K562 (cell line): ENCODE data around the gene HLA-DOA. TPM values are rescaled to one million over a fixed set of nuclear protein-coding genes. Genes with fewer than 3 reads are reported as not detected.

Experiments used
- CC2D1A ChIP-seq: fragments of 450-650 bp; IDR thresholded peaks from 2 replicates; pipeline ENCODE4 v1.6.1; 2017; ENCODE audit warnings: mild to moderate bottlenecking
- CREBBP ChIP-seq: IDR thresholded peaks from one replicate; pipeline ENCODE4 v1.6.1; 2012; ENCODE audit warnings: low read depth, mild to moderate bottlenecking, control low read depth, inconsistent platforms, low read length
- CXXC5 ChIP-seq: fragments of 250-450 bp; sonication (Bioruptor Pico); IDR thresholded peaks from 2 replicates; pipeline ENCODE4 v1.8.0; 2022; ENCODE audit warnings: inconsistent platforms, mild to moderate bottlenecking, moderate library complexity
- DNMT1 ChIP-seq: fragments of 450-650 bp; IDR thresholded peaks from 2 replicates; pipeline ENCODE4 v1.6.1; 2016; ENCODE audit warnings: antibody characterized with exemption, mild to moderate bottlenecking
- FUS ChIP-seq: fragments of 200-400 bp; formaldehyde crosslinking; optimal IDR thresholded peaks from 2 replicates; pipeline ENCODE3; 2017; ENCODE audit warnings: low read depth, low read length
- GTF2A2 ChIP-seq: IDR thresholded peaks from 2 replicates; pipeline ENCODE4 v1.6.1; 2016; ENCODE audit warnings: mild to moderate bottlenecking, missing genetic modification characterization, missing compliant biosample characterization
- HDAC1 ChIP-seq, 2 experiments: fragments of 450-650 bp; IDR thresholded peaks; 2 replicates each; pipeline ENCODE4 v1.6.1; 2016 to 2017; ENCODE audit warnings: inconsistent platforms in 1 of 2, mild to moderate bottlenecking in 1 of 2, moderate library complexity in 1 of 2
- HDAC6 ChIP-seq: IDR thresholded peaks from 2 replicates; pipeline ENCODE4 v1.6.1; 2012; ENCODE audit warnings: low read depth, mild to moderate bottlenecking, control low read depth, inconsistent platforms, low read length, moderate library complexity
- HLTF ChIP-seq: fragments of 450-650 bp; IDR thresholded peaks from 2 replicates; pipeline ENCODE4 v1.6.1; 2016
- NFIX ChIP-seq: fragments of 250-450 bp; sonication (Bioruptor Pico); IDR thresholded peaks from 2 replicates; pipeline ENCODE4 v1.4.0; 2020; ENCODE audit warnings: low read depth, mild to moderate bottlenecking, moderate library complexity
- PTTG1 ChIP-seq: fragments of 450-650 bp; IDR thresholded peaks from 2 replicates; pipeline ENCODE4 v1.6.1; 2016; ENCODE audit warnings: low read depth, mild to moderate bottlenecking, missing genetic modification characterization, missing compliant biosample characterization
- SIRT6 ChIP-seq: IDR thresholded peaks from one replicate; pipeline ENCODE4 v1.6.1; 2012; ENCODE audit warnings: low read depth, mild to moderate bottlenecking, control low read depth, inconsistent platforms, low read length, moderate library complexity
- SUPT5H ChIP-seq: fragments of 450-650 bp; IDR thresholded peaks from 2 replicates; pipeline ENCODE4 v1.6.1; 2016
- TOE1 ChIP-seq, 2 experiments: fragments of 450-650 bp in 1 of 2; sonication (generic) in 1 of 2; formaldehyde crosslinking in 1 of 2; IDR thresholded peaks; 2 replicates each; pipeline versions ENCODE4 v1.7.1 to v1.8.0; 2016 to 2022; ENCODE audit warnings: borderline replicate concordance in 2 of 2, mild to moderate bottlenecking in 2 of 2, antibody characterized with exemption in 1 of 2, inconsistent platforms in 1 of 2, low read depth in 1 of 2, missing genetic modification reagents in 1 of 2, moderate library complexity in 1 of 2
- ZEB2 ChIP-seq: fragments of 450-650 bp; IDR thresholded peaks from 2 replicates; pipeline ENCODE4 v1.6.1; 2016
- ZNF551 ChIP-seq: fragments of 250-450 bp; sonication (Bioruptor Pico); IDR thresholded peaks from 2 replicates; pipeline ENCODE4 v1.5.0; 2021; ENCODE audit warnings: mild to moderate bottlenecking, moderate library complexity
- ZNF644 ChIP-seq: fragments of 200-800 bp; sonication (Bioruptor generic); IDR thresholded peaks from 2 replicates; pipeline ENCODE4 v1.6.1; 2016; ENCODE audit warnings: low read depth, missing genetic modification characterization, missing compliant biosample characterization
- polyA plus RNA-seq, 8 experiments: library from polyadenylated mRNA; depleted of rRNA in 4 of 8; stranded (reverse) in 5 of 8; unstranded in 3 of 8; fragments of >200 nt; fragmentation: Nextera tagmentation in 2 of 8; fragmentation: Illumina TruSeq in 1 of 8; extraction: Ambion mirVana in 2 of 8; extraction: Trizol in 1 of 8; gene quantifications; 2 replicates each; pipeline versions ENCODE4 v1.2.1 to v1.2.3, GENCODE V29; 2011 to 2014; ENCODE audit warnings: inconsistent platforms in 1 of 8, missing spikeins in 1 of 8
- total RNA-seq, 7 experiments: library from RNA; depleted of rRNA in 6 of 7; stranded (reverse); fragments of >200 nt in 6 of 7; fragmentation: Illumina TruSeq in 2 of 7; extraction: Trizol in 2 of 7; gene quantifications; 2 replicates each; pipeline versions ENCODE4 v1.2.1 to v1.2.3, GENCODE V29; 2011 to 2021; ENCODE audit warnings: low replicate concordance in 1 of 7
- TF ChIP-seq, protein P1 (sequence below): sonication (generic); formaldehyde crosslinking; IDR thresholded peaks from 2 replicates; pipeline ENCODE4 v1.8.0; 2022; ENCODE audit warnings: mild to moderate bottlenecking, missing genetic modification reagents, borderline replicate concordance
- TF ChIP-seq, protein P2 (sequence below): fragments of 250-450 bp; sonication (Bioruptor Pico); IDR thresholded peaks from 2 replicates; pipeline ENCODE4 v1.5.0; 2021
- TF ChIP-seq, protein P3 (sequence below): fragments of 450-650 bp; formaldehyde crosslinking; IDR thresholded peaks from 2 replicates; pipeline ENCODE4 v1.4.0; 2020; ENCODE audit warnings: mild to moderate bottlenecking, mixed read lengths
- TF ChIP-seq, protein P4 (sequence below): fragments of 450-650 bp; formaldehyde crosslinking; IDR thresholded peaks from 2 replicates; pipeline ENCODE4 v1.4.0; 2020; ENCODE audit warnings: mild to moderate bottlenecking, moderate library complexity

The HLA-DOA gene
- total and polyA plus RNA-seq, 9 of the 15 experiments (the other 6 are each of a cell fraction or from before 2014, with no cell fraction given): 0.07 TPM; not detected in 8

DNA sequence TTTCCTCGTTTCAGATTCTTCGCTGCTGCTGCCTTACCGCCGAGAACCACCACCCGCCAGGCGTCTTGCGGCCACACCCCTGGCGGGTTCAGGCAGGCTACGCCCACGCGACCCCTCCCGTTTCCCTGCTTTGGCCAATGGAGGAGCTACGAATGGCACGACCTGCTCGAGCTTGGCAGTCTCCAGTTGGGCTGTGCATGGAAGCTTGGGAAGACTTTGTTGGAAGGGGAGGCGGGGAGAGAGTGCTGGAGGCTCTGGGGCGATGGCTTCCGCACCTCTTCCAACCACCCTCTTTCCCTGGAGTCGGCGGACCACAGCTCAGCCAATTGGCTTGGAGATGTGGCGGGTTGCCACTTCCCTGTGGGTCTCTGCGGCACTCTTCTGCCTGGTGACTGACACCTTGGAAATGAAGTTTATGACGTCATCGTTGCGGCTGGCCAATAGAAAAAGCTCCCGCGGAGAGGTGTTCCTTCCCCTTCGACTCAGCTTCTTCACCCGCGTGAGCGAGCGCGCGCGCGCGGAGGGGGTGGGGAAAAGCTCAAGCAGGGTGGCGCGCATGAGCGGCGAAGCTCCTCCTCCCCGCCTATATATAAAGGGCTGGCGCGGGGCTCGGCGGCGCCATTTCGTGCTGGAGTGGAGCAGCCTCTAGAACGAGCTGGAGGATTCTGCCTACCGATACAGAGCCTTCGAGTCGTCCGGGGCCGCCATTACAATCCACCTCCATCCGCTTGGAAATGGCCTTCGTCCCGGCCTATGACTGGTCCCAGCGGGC, 37.6 kb downstream of the HLA-DOA start (continued):
- 0 out of 2 replicates have a peak, but pooled peaks have one; percentile 17 for TF ChIP-seq ZNF551 (CRISPR knock-in tag)
- peak; percentile 16 for TF ChIP-seq FUS
- TF ChIP-seq NFIX (CRISPR knock-in tag): peak; percentile 73
- TF ChIP-seq DNMT1: no peak
- TF ChIP-seq, protein P1, sequence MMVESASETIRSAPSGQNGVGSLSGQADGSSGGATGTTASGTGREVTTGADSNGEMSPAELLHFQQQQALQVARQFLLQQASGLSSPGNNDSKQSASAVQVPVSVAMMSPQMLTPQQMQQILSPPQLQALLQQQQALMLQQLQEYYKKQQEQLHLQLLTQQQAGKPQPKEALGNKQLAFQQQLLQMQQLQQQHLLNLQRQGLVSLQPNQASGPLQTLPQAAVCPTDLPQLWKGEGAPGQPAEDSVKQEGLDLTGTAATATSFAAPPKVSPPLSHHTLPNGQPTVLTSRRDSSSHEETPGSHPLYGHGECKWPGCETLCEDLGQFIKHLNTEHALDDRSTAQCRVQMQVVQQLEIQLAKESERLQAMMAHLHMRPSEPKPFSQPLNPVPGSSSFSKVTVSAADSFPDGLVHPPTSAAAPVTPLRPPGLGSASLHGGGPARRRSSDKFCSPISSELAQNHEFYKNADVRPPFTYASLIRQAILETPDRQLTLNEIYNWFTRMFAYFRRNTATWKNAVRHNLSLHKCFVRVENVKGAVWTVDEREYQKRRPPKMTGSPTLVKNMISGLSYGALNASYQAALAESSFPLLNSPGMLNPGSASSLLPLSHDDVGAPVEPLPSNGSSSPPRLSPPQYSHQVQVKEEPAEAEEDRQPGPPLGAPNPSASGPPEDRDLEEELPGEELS (CRISPR knock-in tag): peak; percentile 89; the same call in 1 of the 2 replicates
- TF ChIP-seq ZEB2: 0 out of 2 replicates have a peak, but pooled peaks have one; percentile 5
- TF ChIP-seq, protein P2, sequence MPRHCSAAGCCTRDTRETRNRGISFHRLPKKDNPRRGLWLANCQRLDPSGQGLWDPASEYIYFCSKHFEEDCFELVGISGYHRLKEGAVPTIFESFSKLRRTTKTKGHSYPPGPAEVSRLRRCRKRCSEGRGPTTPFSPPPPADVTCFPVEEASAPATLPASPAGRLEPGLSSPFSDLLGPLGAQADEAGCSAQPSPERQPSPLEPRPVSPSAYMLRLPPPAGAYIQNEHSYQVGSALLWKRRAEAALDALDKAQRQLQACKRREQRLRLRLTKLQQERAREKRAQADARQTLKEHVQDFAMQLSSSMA: peak; percentile 88; the same call in 1 of the 2 replicates
- TF ChIP-seq GTF2A2 (tag): peak; percentile 98
- no peak; the same call in 1 of the 2 replicates for TF ChIP-seq TOE1 (IDR thresholded peaks at IDR 0.05; ENCODE audit: borderline replicate concordance)
- TF ChIP-seq TOE1 (CRISPR knock-in tag; IDR thresholded peaks at IDR 0.05; ENCODE audit: borderline replicate concordance, low read depth): 0 out of 2 replicates have a peak, but pooled peaks have one; percentile 67
- TF ChIP-seq, protein P3, sequence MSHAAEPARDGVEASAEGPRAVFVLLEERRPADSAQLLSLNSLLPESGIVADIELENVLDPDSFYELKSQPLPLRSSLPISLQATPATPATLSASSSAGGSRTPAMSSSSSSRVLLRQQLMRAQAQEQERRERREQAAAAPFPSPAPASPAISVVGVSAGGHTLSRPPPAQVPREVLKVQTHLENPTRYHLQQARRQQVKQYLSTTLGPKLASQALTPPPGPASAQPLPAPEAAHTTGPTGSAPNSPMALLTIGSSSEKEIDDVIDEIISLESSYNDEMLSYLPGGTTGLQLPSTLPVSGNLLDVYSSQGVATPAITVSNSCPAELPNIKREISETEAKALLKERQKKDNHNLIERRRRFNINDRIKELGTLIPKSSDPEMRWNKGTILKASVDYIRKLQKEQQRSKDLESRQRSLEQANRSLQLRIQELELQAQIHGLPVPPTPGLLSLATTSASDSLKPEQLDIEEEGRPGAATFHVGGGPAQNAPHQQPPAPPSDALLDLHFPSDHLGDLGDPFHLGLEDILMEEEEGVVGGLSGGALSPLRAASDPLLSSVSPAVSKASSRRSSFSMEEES: peak; percentile 29; the same call in 1 of the 2 replicates
- 0 out of 2 replicates have a peak, but pooled peaks have one; percentile 87 for TF ChIP-seq HDAC6
- TF ChIP-seq PTTG1 (tag): 0 out of 2 replicates have a peak, but pooled peaks have one; percentile 34
- no peak for TF ChIP-seq CREBBP
- peak; percentile 91 for TF ChIP-seq ZNF644 (tag)
- peak in 1 of 2 experiments; percentile 41; a peak in 1 of 4 replicates for TF ChIP-seq HDAC1 (IDR thresholded peaks at IDR 0.05)
- TF ChIP-seq HLTF: no peak
- TF ChIP-seq CC2D1A: peak; percentile 78
- TF ChIP-seq CXXC5 (CRISPR knock-in tag): peak; percentile 73
- peak; percentile 100 for TF ChIP-seq SUPT5H
- TF ChIP-seq, protein P4, sequence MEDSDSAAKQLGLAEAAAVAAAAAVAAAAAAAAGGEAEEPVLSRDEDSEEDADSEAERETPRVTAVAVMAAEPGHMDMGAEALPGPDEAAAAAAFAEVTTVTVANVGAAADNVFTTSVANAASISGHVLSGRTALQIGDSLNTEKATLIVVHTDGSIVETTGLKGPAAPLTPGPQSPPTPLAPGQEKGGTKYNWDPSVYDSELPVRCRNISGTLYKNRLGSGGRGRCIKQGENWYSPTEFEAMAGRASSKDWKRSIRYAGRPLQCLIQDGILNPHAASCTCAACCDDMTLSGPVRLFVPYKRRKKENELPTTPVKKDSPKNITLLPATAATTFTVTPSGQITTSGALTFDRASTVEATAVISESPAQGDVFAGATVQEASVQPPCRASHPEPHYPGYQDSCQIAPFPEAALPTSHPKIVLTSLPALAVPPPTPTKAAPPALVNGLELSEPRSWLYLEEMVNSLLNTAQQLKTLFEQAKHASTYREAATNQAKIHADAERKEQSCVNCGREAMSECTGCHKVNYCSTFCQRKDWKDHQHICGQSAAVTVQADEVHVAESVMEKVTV (CRISPR knock-in tag): 0 out of 2 replicates have a peak, but pooled peaks have one; percentile 4
- TF ChIP-seq SIRT6: no peak
